IMR-90 (cell line): ENCODE results near the gene WASL. TPM values are rescaled to one million over a fixed set of nuclear protein-coding genes. Genes with fewer than 3 reads are reported as not detected.

Experiments used
- ATAC-seq: fragments of 200-7000 bp; cut with Tn5 transposase; 2 replicates; pipeline ENCODE4 v1.9.1; 2020; ENCODE audit warnings: low read depth, mild to moderate bottlenecking, moderate library complexity
- BruUV-seq: library from RNA; stranded (reverse); fragments of 400-500 nt; replicated peaks from 2 replicates; lab custom pipeline; 2021; lab: Mats Ljungman, UMichigan
- CTCF ChIA-PET: fragments of 300-600 bp; formaldehyde crosslinking; extraction: SDS; loops from one replicate; lab custom pipeline; 2021; ENCODE audit warnings: antibody characterized with exemption; lab: Yijun Ruan, JAX
- POLR2A ChIA-PET: fragments of 300-600 bp; sonication (Branson Sonifier 250); formaldehyde crosslinking; loops from one replicate; lab custom pipeline; 2022; ENCODE audit warnings: antibody characterized with exemption; ENCODE audit not compliant: unreplicated experiment; lab: Charles Lee
- DNase-seq: peaks from one replicate; pipeline ENCODE4 v3.0.0; 2013
- H2AFZ ChIP-seq: replicated peaks from 2 replicates; pipeline ENCODE3; 2013; ENCODE audit warnings: low read length, mild to moderate bottlenecking; ENCODE audit not compliant: poor library complexity
- H2AK5ac ChIP-seq: 2 replicates; pipeline ENCODE4 v1.6.1; 2013; ENCODE audit warnings: low read depth, low read length, inconsistent platforms
- H2AK9ac ChIP-seq: replicated peaks from 2 replicates; pipeline ENCODE3; 2013; ENCODE audit warnings: mild to moderate bottlenecking, low read depth, low read length, moderate library complexity; ENCODE audit not compliant: poor library complexity
- H2BK120ac ChIP-seq: 2 replicates; pipeline ENCODE4 v1.6.1; 2013; ENCODE audit warnings: low read depth, low read length, inconsistent platforms
- H2BK15ac ChIP-seq: 3 replicates; pipeline ENCODE4 v1.6.1; 2013; ENCODE audit warnings: low read depth, low read length, inconsistent platforms
- H2BK20ac ChIP-seq: 2 replicates; pipeline ENCODE4 v1.6.1; 2013; ENCODE audit warnings: low read depth, mild to moderate bottlenecking, inconsistent platforms, low read length, moderate library complexity
- H2BK5ac ChIP-seq: 2 replicates; pipeline ENCODE4 v1.6.1; 2013; ENCODE audit warnings: mild to moderate bottlenecking, low read depth, low read length, inconsistent platforms; ENCODE audit not compliant: poor library complexity, severe bottlenecking
- H3K14ac ChIP-seq: replicated peaks from 2 replicates; pipeline ENCODE4 v1.6.1; 2013; ENCODE audit warnings: low read depth, low read length, inconsistent platforms
- H3K18ac ChIP-seq: 2 replicates; pipeline ENCODE4 v1.6.1; 2013; ENCODE audit warnings: low read depth, low read length, control low read depth
- H3K23ac ChIP-seq: 2 replicates; pipeline ENCODE4 v1.6.1; 2013; ENCODE audit warnings: low read depth, low read length, inconsistent platforms
- H3K27ac ChIP-seq: 2 replicates; pipeline ENCODE4 v1.5.1; 2013; ENCODE audit warnings: mild to moderate bottlenecking, control low read depth, low read length; ENCODE audit not compliant: insufficient read depth
- H3K27me3 ChIP-seq: 2 replicates; pipeline ENCODE4 v1.6.1; 2013; ENCODE audit warnings: low read length; ENCODE audit not compliant: control insufficient read depth, insufficient read depth
- H3K36me3 ChIP-seq: 2 replicates; pipeline ENCODE4 v1.6.1; 2013; ENCODE audit warnings: low read length, mixed read lengths; ENCODE audit not compliant: control insufficient read depth, insufficient read depth
- H3K4ac ChIP-seq: 2 replicates; pipeline ENCODE4 v1.6.1; 2013; ENCODE audit warnings: low read depth, low read length, inconsistent platforms
- H3K4me1 ChIP-seq: 2 replicates; pipeline ENCODE4 v1.6.1; 2013; ENCODE audit warnings: low read length, mixed read lengths; ENCODE audit not compliant: control insufficient read depth, insufficient read depth
- H3K4me2 ChIP-seq: 2 replicates; pipeline ENCODE4 v1.6.1; 2013; ENCODE audit warnings: low read depth, mild to moderate bottlenecking, control low read depth, low read length, moderate library complexity
- H3K4me3 ChIP-seq: 2 replicates; pipeline ENCODE4 v1.5.1; 2013; ENCODE audit warnings: low read depth, mild to moderate bottlenecking, control low read depth, low read length, moderate library complexity; ENCODE audit not compliant: insufficient read depth
- H3K56ac ChIP-seq: 2 replicates; pipeline ENCODE4 v1.6.1; 2013; ENCODE audit warnings: low read length, inconsistent platforms; ENCODE audit not compliant: insufficient read depth; ENCODE audit errors: extremely low read depth
- H3K79me1 ChIP-seq, 2 experiments: 2 replicates each; pipeline ENCODE4 v1.6.1; 2013; ENCODE audit warnings: low read length in 2 of 2, inconsistent platforms in 1 of 2, low read depth in 1 of 2
- H3K9ac ChIP-seq: 2 replicates; pipeline ENCODE4 v1.6.1; 2013; ENCODE audit warnings: low read depth, low read length, control low read depth
- H3K9me1 ChIP-seq: 2 replicates; pipeline ENCODE4 v1.6.1; 2013; ENCODE audit warnings: low read length, inconsistent platforms; ENCODE audit not compliant: insufficient read depth
- H3K9me3 ChIP-seq: 2 replicates; pipeline ENCODE4 v1.6.1; 2013; ENCODE audit warnings: low read length; ENCODE audit not compliant: control insufficient read depth, insufficient read depth
- H4K20me1 ChIP-seq: 2 replicates; pipeline ENCODE4 v1.6.1; 2013; ENCODE audit warnings: low read length, inconsistent platforms; ENCODE audit not compliant: insufficient read depth
- H4K5ac ChIP-seq: 2 replicates; pipeline ENCODE4 v1.6.1; 2013; ENCODE audit warnings: mild to moderate bottlenecking, low read depth, low read length, control low read depth
- H4K8ac ChIP-seq, 2 experiments: 2 replicates each; pipeline ENCODE4 v1.6.1; 2013; ENCODE audit warnings: low read depth in 2 of 2, low read length in 2 of 2, control low read depth in 1 of 2, inconsistent platforms in 1 of 2
- H4K91ac ChIP-seq: 2 replicates; pipeline ENCODE4 v1.6.1; 2013; ENCODE audit warnings: low read depth, low read length, inconsistent platforms; ENCODE audit not compliant: insufficient read depth
- BHLHE40 ChIP-seq: fragments of 150-350 bp; IDR thresholded peaks from 2 replicates; pipeline ENCODE4 v1.6.1; 2016; ENCODE audit warnings: mild to moderate bottlenecking, low read depth, low read length
- CTCF ChIP-seq: conservative IDR thresholded peaks from 2 replicates; pipeline ENCODE4 v1.5.1; 2012; ENCODE audit warnings: mild to moderate bottlenecking, low read depth, low read length, improper control_type of control experiment
- MAFK ChIP-seq: IDR thresholded peaks from 2 replicates; pipeline ENCODE4 v1.6.1; 2012; ENCODE audit warnings: low read depth, low read length, improper control_type of control experiment
- NFE2L2 ChIP-seq: fragments of 150-350 bp; IDR thresholded peaks from 2 replicates; pipeline ENCODE4 v1.6.1; 2016; ENCODE audit warnings: low read depth, mild to moderate bottlenecking, low read length
- POLR2A ChIP-seq: IDR thresholded peaks from 2 replicates; pipeline ENCODE4 v1.6.1; 2012; ENCODE audit warnings: mild to moderate bottlenecking, low read depth, low read length
- RAD21 ChIP-seq: IDR thresholded peaks from 2 replicates; pipeline ENCODE4 v1.6.1; 2012; ENCODE audit warnings: low read length, improper control_type of control experiment
- RCOR1 ChIP-seq: IDR thresholded peaks from 2 replicates; pipeline ENCODE4 v1.6.1; 2012; ENCODE audit warnings: mild to moderate bottlenecking, low read length, improper control_type of control experiment; ENCODE audit not compliant: insufficient replicate concordance
- SMC3 ChIP-seq: fragments of 150-350 bp; IDR thresholded peaks from 2 replicates; pipeline ENCODE4 v1.6.1; 2016; ENCODE audit warnings: low read depth, mild to moderate bottlenecking, antibody characterized with exemption, low read length, moderate library complexity
- WGBS, 2 experiments: methylation state at CpG; one replicate each; pipeline versions ENCODE4 v1.1.5 to v1.1.7; 2013; ENCODE audit warnings: missing lambda C conversion rate in 2 of 2; ENCODE audit not compliant: insufficient read length in 1 of 2; ENCODE audit errors: extremely low coverage in 2 of 2; 5-methylcytosine and 5-hydroxymethylcytosine counted together
- dilution Hi-C: fragments of 300-500 bp; cut with HindIII; formaldehyde crosslinking; loops from one replicate; pipeline ENCODE4 v1.14.3; 2018; ENCODE audit warnings: low sequenced_read_pairs; ENCODE audit not compliant: unreplicated experiment
- in situ Hi-C: fragments of 300-500 bp; cut with MboI; formaldehyde crosslinking; loops from 3 replicates; pipeline ENCODE4 v1.14.3; 2019; ENCODE audit warnings: low sequenced_read_pairs, inconsistent platforms, mixed read lengths
- intact Hi-C: fragments of 100-400 bp; cut with micrococcal nuclease; formaldehyde crosslinking; loops from 2 replicates; pipeline ENCODE4 v1.10.0; 2022
- polyA plus RNA-seq, 3 experiments: library from polyadenylated mRNA; depleted of rRNA; stranded (reverse); fragments of >200 nt; gene quantifications; 2 replicates each; pipeline ENCODE4 v1.2.3, GENCODE V29; 2012; ENCODE audit warnings: low replicate concordance in 1 of 3
- total RNA-seq: library from RNA; depleted of rRNA; stranded (reverse); fragments of >200 nt; gene quantifications from 2 replicates; pipeline ENCODE4 v1.2.3, GENCODE V29; 2012

Gene WASL
- total and polyA plus RNA-seq, 2 of the 4 experiments (the other 2 are of a cell fraction): 2.3 to 7.9 TPM

GRCh38 chr7:123692471-123692877 is 56.3 kb downstream of the WASL start:
- Histone ChIP-seq H4K20me1 (no peaks in the 10 kb centered on the region), H4K91ac (no peak overlapping the region), H3K27me3 (no peaks in the 10 kb centered on the region), H3K4me3 (no peak overlapping the region), H2BK15ac (no peak overlapping the region), H2AFZ (no peak overlapping the region), H2AK5ac (no peak overlapping the region), H3K27ac (no peak overlapping the region), H3K9ac (no peak overlapping the region), H2BK5ac (no peak overlapping the region), H3K14ac (no peak overlapping the region), H3K9me1 (no peaks in the 10 kb centered on the region), H2AK9ac (no peak overlapping the region), H3K4me2 (no peak overlapping the region), H2BK20ac (no peak overlapping the region), H4K8ac (no peak overlapping the region), H3K18ac (no peak overlapping the region), H3K23ac (no peak overlapping the region), H3K36me3 (peaks cover 10% of the 10 kb centered on the region), H4K5ac (no peak overlapping the region), H3K4me1 (no peaks in the 10 kb centered on the region), H2BK120ac (no peak overlapping the region), H3K9me3 (no peaks in the 10 kb centered on the region), H3K56ac (no peak overlapping the region), H3K79me1 (peaks cover 2 to 3% of the 10 kb centered on the region in 2 experiments; a peak in 2 of 4 replicates), H3K4ac (no peak overlapping the region)
- CTCF ChIA-PET: interaction anchor here (1.0 kb wide), 1 partner anchor 9 kb away, joined by 4 read pairs; no protein-coding TSS in a partner anchor
- dilution Hi-C loops: no loop called here
- ATAC-seq (no peak), DNase-seq (no peak)
- intact Hi-C loops: no loop called here
- POLR2A ChIA-PET: no interaction called here
- no TSS peak for BruUV-seq
- WGBS, 2 experiments: no CpG with 5 or more reads among the region's 6 CpGs
- in situ Hi-C loops: no loop called here
- no peak for TF ChIP-seq SMC3
- no peak for TF ChIP-seq RCOR1
- TF ChIP-seq POLR2A: no peak
- TF ChIP-seq MAFK: no peak
- TF ChIP-seq RAD21: no peak
- TF ChIP-seq BHLHE40: no peak
- TF ChIP-seq CTCF: no peak
- TF ChIP-seq NFE2L2: no peak
